Measurements from ENCODE around the gene C1QL2.

The C1QL2 gene

GRCh38 chr2:119158563-119159347, at the start of gene C1QL2:
Gene C1QL2, minus strand, starts transcription at chr2:119158751. Its CDS starts 482 bp downstream, at chr2:119158269.
- no peak for DNase-seq

- no peak for DNase-seq
Measured at GRCh38 chr2:119207447-119207846, 48.9 kb upstream of the C1QL2 start.

- no peak for DNase-seq
Measured at GRCh38 chr2:119206201-119206600, 47.6 kb upstream of the C1QL2 start.

- DNase-seq = no peak
Measured at GRCh38 chr2:119205001-119205706, 46.6 kb upstream of the C1QL2 start.

GRCh38 chr2:119204525-119204924, 46.0 kb upstream of the C1QL2 start:
- no peak for DNase-seq

GRCh38 chr2:119202610-119203310, 44.2 kb upstream of the C1QL2 start:
- DNase-seq = no peak

GRCh38 chr2:119201815-119202214, 43.3 kb upstream of the C1QL2 start:
- no peak for DNase-seq

GRCh38 chr2:119198240-119198840, 39.8 kb upstream of the C1QL2 start:
- DNase-seq = no peak

GRCh38 chr2:119197529-119198239, 39.1 kb upstream of the C1QL2 start:
- DNase-seq = no peak

GRCh38 chr2:119197126-119197405, 38.5 kb upstream of the C1QL2 start:
- DNase-seq = no peak

GRCh38 chr2:119196301-119197125, 38.0 kb upstream of the C1QL2 start:
- DNase-seq = no peak

GRCh38 chr2:119195887-119196286, 37.3 kb upstream of the C1QL2 start:
- no peak for DNase-seq

- no peak for DNase-seq
Measured at GRCh38 chr2:119195001-119195400, 36.5 kb upstream of the C1QL2 start.

GRCh38 chr2:119192893-119193292, 34.3 kb upstream of the C1QL2 start:
- no peak for DNase-seq

- no peak for DNase-seq
Measured at GRCh38 chr2:119190321-119191111, 32.0 kb upstream of the C1QL2 start.

- DNase-seq = no peak
Measured at GRCh38 chr2:119184512-119184911, 26.0 kb upstream of the C1QL2 start.

- no peak for DNase-seq
Measured at GRCh38 chr2:119181791-119182445, 23.4 kb upstream of the C1QL2 start.

GRCh38 chr2:119181391-119181790, 22.8 kb upstream of the C1QL2 start:
- no peak for DNase-seq

GRCh38 chr2:119180892-119181291, 22.3 kb upstream of the C1QL2 start:
- DNase-seq = no peak

- DNase-seq = no peak
Measured at GRCh38 chr2:119179991-119180390, 21.4 kb upstream of the C1QL2 start.

GRCh38 chr2:119179202-119179601, 20.7 kb upstream of the C1QL2 start:
- no peak for DNase-seq

All from activated CD4-positive, alpha-beta T cell treated with anti-CD3 and anti-CD28 coated beads for 4 hours (primary cell).